Activated CD8-positive, alpha-beta T cell treated with anti-CD3 and anti-CD28 coated beads, Interleukin-2, amount 10 ng/mL, durations not matched to agents 7 days and 5 days (primary cell): ENCODE measurements around the gene MCF2L2. TPM values are rescaled to one million over a fixed set of nuclear protein-coding genes. Genes with fewer than 3 reads are reported as not detected.
A peak's percentile ranks its signal among the peaks of the same experiment; 100 is the strongest.

ENCODE experiments used
- ATAC-seq: fragments of 150-1000 bp; cut with Tn5 transposase; one replicate; pipeline ENCODE4 v1.10.0; 2021; ENCODE audit warnings: moderate library complexity
- CTCF ChIA-PET: fragments of 350-600 bp; sonication (Branson Sonifier 250); formaldehyde crosslinking; loops from one replicate; lab custom pipeline; 2021; ENCODE audit warnings: antibody characterized with exemption; lab: Charles Lee
- POLR2A ChIA-PET: fragments of 350-600 bp; sonication (Branson Sonifier 250); formaldehyde crosslinking; loops from one replicate; lab custom pipeline; 2021; ENCODE audit warnings: antibody characterized with exemption; lab: Charles Lee
- DNase-seq: peaks from one replicate; pipeline ENCODE4 v3.0.0-alpha.2; 2020
- H3K27ac Mint-ChIP-seq: one replicate; pipeline ENCODE4 v1.8.0; 2021; ENCODE audit warnings: mild to moderate bottlenecking, mixed read lengths
- H3K27me3 Mint-ChIP-seq: one replicate; pipeline ENCODE4 v1.8.0; 2021; ENCODE audit warnings: low read depth, mixed read lengths
- H3K36me3 Mint-ChIP-seq: one replicate; pipeline ENCODE4 v1.8.0; 2021; ENCODE audit warnings: low read depth, mixed read lengths
- H3K4me1 Mint-ChIP-seq: one replicate; pipeline ENCODE4 v1.8.0; 2021; ENCODE audit warnings: low read depth, mixed read lengths
- H3K4me3 Mint-ChIP-seq: one replicate; pipeline ENCODE4 v1.8.0; 2021; ENCODE audit warnings: mild to moderate bottlenecking, mixed read lengths
- H3K9me3 Mint-ChIP-seq: one replicate; pipeline ENCODE4 v1.8.0; 2022; ENCODE audit warnings: mixed read lengths; ENCODE audit not compliant: insufficient read depth
- total RNA-seq, 2 experiments: library from RNA; stranded (reverse); gene quantifications; one replicate each; pipeline ENCODE4 v1.2.3, GENCODE V29; 2021

The MCF2L2 gene
- total RNA-seq, 2 experiments from 2014 or later, result 7.2 to 7.5 TPM

DNA sequence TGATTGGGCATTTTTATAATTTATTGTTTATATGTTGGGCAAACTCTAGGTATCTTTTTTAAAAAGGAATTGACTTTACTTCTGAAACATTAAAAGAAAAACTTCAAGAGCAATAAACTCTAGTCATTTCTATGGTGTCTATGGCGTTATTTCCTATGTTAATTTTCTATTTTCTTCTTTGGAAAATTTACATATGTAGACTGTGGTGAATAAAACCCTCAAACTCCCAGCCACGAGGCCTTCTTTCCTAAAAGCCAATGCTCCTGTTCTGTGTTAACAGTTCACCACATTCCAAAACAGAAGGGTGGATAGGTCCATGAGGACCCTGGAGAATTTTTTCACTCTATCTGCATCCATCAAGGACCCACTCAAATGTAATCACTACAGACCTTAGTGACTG, 219.6 kb downstream of the MCF2L2 start:
- H3K9me3 Mint-ChIP-seq, result peaks cover 14% of the 10 kb centered on the region
- H3K27ac Mint-ChIP-seq, result no peak overlapping the region
- ChIA-PET CTCF (interaction anchor here (2.1 kb wide), 1 partner anchor 24 kb away, joined by 13 read pairs; no protein-coding TSS in a partner anchor), POLR2A (no interaction called here)
- no peak for DNase-seq
- no peak for ATAC-seq
- peaks cover 12% of the 10 kb centered on the region for H3K36me3 Mint-ChIP-seq
- no peak overlapping the region for H3K4me3 Mint-ChIP-seq
- H3K27me3 Mint-ChIP-seq, result no peaks in the 10 kb centered on the region
- peaks cover 4% of the 10 kb centered on the region for H3K4me1 Mint-ChIP-seq

DNA sequence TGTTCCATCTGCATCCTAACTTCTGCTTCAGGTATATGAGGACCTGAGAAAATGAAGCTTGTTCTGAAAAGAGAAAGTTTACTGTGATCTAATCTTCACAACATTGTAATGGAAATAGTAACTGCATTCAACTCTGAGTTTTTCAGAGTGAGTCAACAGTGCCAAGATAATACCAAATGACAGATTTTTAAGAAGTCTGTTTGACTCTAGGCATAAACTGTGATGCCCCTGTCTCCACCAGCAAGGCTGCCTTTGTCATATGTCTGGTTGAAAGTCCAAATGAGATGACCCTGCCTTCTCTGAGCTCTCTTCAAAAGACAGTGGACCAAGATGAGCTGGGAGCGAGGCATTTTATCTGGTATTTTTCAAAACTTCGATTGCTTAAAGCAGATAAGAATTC, 220.2 kb downstream of the MCF2L2 start:
- Mint-ChIP-seq H3K4me1 (peaks cover 4% of the 10 kb centered on the region), H3K9me3 (peaks cover 20% of the 10 kb centered on the region), H3K4me3 (no peak overlapping the region), H3K27ac (no peak overlapping the region), H3K27me3 (no peaks in the 10 kb centered on the region), H3K36me3 (peaks cover 18% of the 10 kb centered on the region)
- ChIA-PET CTCF (interaction anchor here (2.1 kb wide), 1 partner anchor 24 kb away, joined by 13 read pairs; no protein-coding TSS in a partner anchor), POLR2A (no interaction called here)
- ATAC-seq, result no peak
- no peak for DNase-seq

DNA sequence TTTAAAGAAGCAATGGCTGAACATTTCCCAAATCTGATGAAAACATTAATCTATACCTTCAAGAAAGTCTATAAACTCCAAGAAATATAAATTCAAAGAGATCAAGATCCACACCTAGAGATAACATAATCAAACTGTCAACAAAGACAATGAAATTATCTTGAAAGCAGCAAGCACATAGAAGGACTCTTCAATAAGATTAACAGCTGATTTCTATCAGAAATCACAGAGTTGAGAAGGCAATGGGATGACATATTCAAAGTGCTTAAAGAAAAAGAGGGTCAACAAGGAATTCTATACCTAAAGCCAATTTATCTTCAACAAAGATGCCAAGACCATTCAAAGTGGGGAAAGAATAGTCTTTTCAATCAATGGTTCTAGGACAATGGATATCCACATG, 224.7 kb downstream of the MCF2L2 start:
- ChIA-PET CTCF (interaction anchor here (0.6 kb wide), 1 partner anchor 190 kb away, joined by 3 read pairs; no protein-coding TSS in a partner anchor), POLR2A (no interaction called here)
- DNase-seq (no peak), ATAC-seq (no peak)
- Mint-ChIP-seq H3K4me1 (peaks cover 13% of the 10 kb centered on the region), H3K27me3 (no peaks in the 10 kb centered on the region), H3K4me3 (no peak overlapping the region), H3K27ac (no peak overlapping the region), H3K9me3 (peaks cover 25% of the 10 kb centered on the region), H3K36me3 (peaks cover 32% of the 10 kb centered on the region)

GRCh38 chr3:183202004-183202722, 226.3 kb downstream of the MCF2L2 start:
- DNase-seq (peak; percentile 65), ATAC-seq (peak; percentile 100)
- POLR2A ChIA-PET, result no interaction called here
- CTCF ChIA-PET, result interaction anchor here (1.0 to 1.5 kb wide), 3 partner anchors 8 to 180 kb away, joined by 3 to 6 read pairs (median 5); no protein-coding TSS in a partner anchor
- peak overlapping the region; percentile 71 for H3K27ac Mint-ChIP-seq
- no peaks in the 10 kb centered on the region for H3K27me3 Mint-ChIP-seq
- H3K4me3 Mint-ChIP-seq, result peak overlapping the region; percentile 42
- H3K4me1 Mint-ChIP-seq, result peaks cover 13% of the 10 kb centered on the region
- peaks cover 17% of the 10 kb centered on the region for H3K9me3 Mint-ChIP-seq
- H3K36me3 Mint-ChIP-seq, result peaks cover 32% of the 10 kb centered on the region

GRCh38 chr3:183198939-183199338, 229.5 kb downstream of the MCF2L2 start:
- peaks cover 16% of the 10 kb centered on the region for H3K9me3 Mint-ChIP-seq
- peaks cover 26% of the 10 kb centered on the region for H3K36me3 Mint-ChIP-seq
- no peak overlapping the region for H3K27ac Mint-ChIP-seq
- no peaks in the 10 kb centered on the region for H3K27me3 Mint-ChIP-seq
- ChIA-PET POLR2A (no interaction called here), CTCF (interaction anchor here (1.0 kb wide), 1 partner anchor 183 kb away, joined by 3 read pairs; no protein-coding TSS in a partner anchor)
- DNase-seq (no peak), ATAC-seq (no peak)
- no peak overlapping the region for H3K4me3 Mint-ChIP-seq
- H3K4me1 Mint-ChIP-seq, result peaks cover 13% of the 10 kb centered on the region

GRCh38 chr3:183197734-183198133, 230.7 kb downstream of the MCF2L2 start:
- ChIA-PET POLR2A (no interaction called here), CTCF (no interaction called here)
- H3K4me1 Mint-ChIP-seq, result peaks cover 17% of the 10 kb centered on the region
- H3K9me3 Mint-ChIP-seq, result peaks cover 8% of the 10 kb centered on the region
- no peak overlapping the region for H3K4me3 Mint-ChIP-seq
- H3K27me3 Mint-ChIP-seq, result no peaks in the 10 kb centered on the region
- ATAC-seq (no peak), DNase-seq (no peak)
- H3K27ac Mint-ChIP-seq, result no peak overlapping the region
- peaks cover 19% of the 10 kb centered on the region for H3K36me3 Mint-ChIP-seq

DNA sequence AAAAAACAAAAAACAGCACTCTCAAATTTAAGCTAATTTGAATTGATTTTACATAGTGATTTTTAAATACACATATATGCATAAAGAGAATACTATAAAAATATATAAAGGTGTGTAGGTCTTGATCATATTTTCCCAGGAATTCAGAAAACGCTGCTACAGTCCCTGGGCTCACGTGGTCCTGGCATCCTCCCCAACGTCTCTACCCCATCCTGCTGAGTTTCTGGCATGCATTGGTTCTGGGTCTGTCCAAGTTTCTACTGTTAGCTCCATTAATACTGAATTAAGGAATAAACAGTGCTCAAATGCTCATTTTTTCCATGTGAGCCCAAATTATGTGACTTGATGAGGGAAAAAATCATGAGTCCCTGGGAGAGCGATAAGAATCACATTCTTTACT, 233.2 kb downstream of the MCF2L2 start:
- peaks cover 8% of the 10 kb centered on the region for H3K4me1 Mint-ChIP-seq
- H3K4me3 Mint-ChIP-seq, result no peak overlapping the region
- DNase-seq (no peak), ATAC-seq (no peak)
- no peaks in the 10 kb centered on the region for H3K9me3 Mint-ChIP-seq
- peaks cover 2% of the 10 kb centered on the region for H3K36me3 Mint-ChIP-seq
- CTCF ChIA-PET, result interaction anchor here (0.6 to 2.3 kb wide), 2 partner anchors 10 to 1577 kb away, joined by 3 to 18 read pairs; no protein-coding TSS in a partner anchor
- H3K27me3 Mint-ChIP-seq, result no peaks in the 10 kb centered on the region
- POLR2A ChIA-PET, result no interaction called here
- no peak overlapping the region for H3K27ac Mint-ChIP-seq

GRCh38 chr3:183193762-183194689, 234.4 kb downstream of the MCF2L2 start:
- DNase-seq, result no peak
- H3K27ac Mint-ChIP-seq, result no peak overlapping the region
- no peaks in the 10 kb centered on the region for H3K36me3 Mint-ChIP-seq
- ATAC-seq, result no peak
- ChIA-PET POLR2A (interaction anchor here (1.8 kb wide), 1 partner anchor 9 kb away, joined by 7 read pairs; no protein-coding TSS in a partner anchor), CTCF (interaction anchor here (0.7 to 2.5 kb wide), 6 partner anchors 9 to 211 kb away, joined by 3 to 18 read pairs (median 4); no protein-coding TSS in a partner anchor)
- H3K9me3 Mint-ChIP-seq, result no peaks in the 10 kb centered on the region
- no peaks in the 10 kb centered on the region for H3K27me3 Mint-ChIP-seq
- no peak overlapping the region for H3K4me3 Mint-ChIP-seq
- H3K4me1 Mint-ChIP-seq, result peaks cover 8% of the 10 kb centered on the region

GRCh38 chr3:183192650-183193300, 235.6 kb downstream of the MCF2L2 start:
- ATAC-seq (no peak), DNase-seq (no peak)
- H3K27ac Mint-ChIP-seq, result no peak overlapping the region
- no peak overlapping the region for H3K4me3 Mint-ChIP-seq
- peaks cover 8% of the 10 kb centered on the region for H3K4me1 Mint-ChIP-seq
- POLR2A ChIA-PET, result interaction anchor here (1.8 kb wide), 1 partner anchor 8 kb away, joined by 7 read pairs; no protein-coding TSS in a partner anchor
- no peaks in the 10 kb centered on the region for H3K36me3 Mint-ChIP-seq
- CTCF ChIA-PET, result interaction anchor here (1.1 to 2.5 kb wide), 4 partner anchors 10 to 189 kb away, joined by 3 to 6 read pairs (median 4); no protein-coding TSS in a partner anchor
- no peaks in the 10 kb centered on the region for H3K27me3 Mint-ChIP-seq
- H3K9me3 Mint-ChIP-seq, result no peaks in the 10 kb centered on the region

DNA sequence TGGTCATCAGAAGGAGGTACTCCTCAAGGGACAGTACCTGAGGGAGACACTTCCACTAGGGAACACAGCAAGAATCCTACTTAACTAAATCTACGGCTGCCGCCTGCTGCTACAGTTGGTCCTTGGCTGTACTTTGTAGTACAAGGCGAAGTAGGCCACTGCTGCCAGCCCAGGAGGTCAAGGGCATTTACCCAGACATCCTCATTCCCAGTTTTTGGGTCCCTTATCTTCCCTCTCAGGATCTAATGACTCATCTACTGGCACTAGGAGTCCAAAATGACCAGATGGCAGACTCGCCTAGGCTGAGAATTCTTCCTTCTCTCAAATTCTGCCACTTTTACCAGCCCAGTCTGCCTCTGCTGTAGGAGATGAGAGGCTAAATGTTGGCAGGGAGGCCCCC, 238.8 kb downstream of the MCF2L2 start:
- DNase-seq (no peak), ATAC-seq (no peak)
- Mint-ChIP-seq H3K4me3 (no peak overlapping the region), H3K27me3 (no peaks in the 10 kb centered on the region), H3K27ac (no peak overlapping the region), H3K36me3 (no peaks in the 10 kb centered on the region), H3K4me1 (peaks cover 17% of the 10 kb centered on the region), H3K9me3 (no peaks in the 10 kb centered on the region)
- CTCF ChIA-PET, result no interaction called here
- POLR2A ChIA-PET, result no interaction called here

GRCh38 chr3:183188895-183189462, 239.4 kb downstream of the MCF2L2 start:
- H3K36me3 Mint-ChIP-seq, result no peaks in the 10 kb centered on the region
- ATAC-seq, result peak; percentile 52

More at GRCh38 chr3:183188895-183189462, 239.4 kb downstream of the MCF2L2 start:
- POLR2A ChIA-PET, result no interaction called here
- Mint-ChIP-seq H3K27ac (no peak overlapping the region), H3K4me3 (no peak overlapping the region), H3K27me3 (no peaks in the 10 kb centered on the region), H3K9me3 (no peaks in the 10 kb centered on the region), H3K4me1 (peaks cover 17% of the 10 kb centered on the region)
- CTCF ChIA-PET, result interaction anchor here (0.6 to 8.1 kb wide), 3 partner anchors 66 to 195 kb away, joined by 4 to 187 read pairs (median 47); no protein-coding TSS in a partner anchor
- peak; percentile 54 for DNase-seq
